Measurements from ENCODE around the gene FAM24A.

- TF ChIP-seq CTCF (optimal IDR thresholded peaks at IDR 0.05 in 1 of 3, IDR thresholded peaks at IDR 0.05 in 1 of 3, conservative IDR thresholded peaks at IDR 0.05 in 1 of 3; ENCODE audit: extremely low read depth in 1 of 3, insufficient read depth in 2 of 3, low read length in 3 of 3), result no peak
- TF ChIP-seq EZH2 (IDR thresholded peaks at IDR 0.05; ENCODE audit: low read length), result no peak
These were observed 27.6 kb upstream of the FAM24A start for GRCh38 chr10:122882766-122883165.
